OCI-LY1 (cell line): ENCODE results near the gene ZSCAN9.
A peak's percentile ranks its signal among the peaks of the same experiment; 100 is the strongest.

Experiments used
- H2AFZ ChIP-seq: fragments of 200-600 bp; sonication (generic), shearing (Covaris generic); 2 replicates; pipeline ENCODE4 v1.6.0; 2014; ENCODE audit warnings: antibody characterized with exemption, mild to moderate bottlenecking, low read length
- H3F3A ChIP-seq: fragments of 200-600 bp; sonication (generic), shearing (Covaris generic); 2 replicates; pipeline ENCODE4 v1.6.0; 2014; ENCODE audit warnings: mild to moderate bottlenecking, antibody characterized with exemption, low read length, moderate library complexity; ENCODE audit not compliant: insufficient read depth
- H3K27ac ChIP-seq: fragments of 200-600 bp; sonication (generic); 2 replicates; pipeline ENCODE4 v1.5.1; 2014; ENCODE audit warnings: low read length, mixed run types, mild to moderate bottlenecking, low read depth; ENCODE audit not compliant: poor library complexity, severe bottlenecking
- H3K27me3 ChIP-seq: fragments of 200-600 bp; sonication (generic); 2 replicates; pipeline ENCODE4 v1.6.0; 2014; ENCODE audit warnings: antibody characterized with exemption, mild to moderate bottlenecking, low read length, moderate library complexity; ENCODE audit not compliant: insufficient read depth
- H3K36me3 ChIP-seq: fragments of 200-600 bp; sonication (generic); 2 replicates; pipeline ENCODE4 v1.6.1; 2014; ENCODE audit warnings: mild to moderate bottlenecking, antibody characterized with exemption, low read length, moderate library complexity, mixed read lengths; ENCODE audit not compliant: insufficient read depth
- H3K4me1 ChIP-seq: fragments of 200-600 bp; sonication (generic); 2 replicates; pipeline ENCODE4 v1.5.1; 2014; ENCODE audit warnings: mild to moderate bottlenecking, low read length, moderate library complexity; ENCODE audit not compliant: insufficient read depth, severe bottlenecking
- H3K4me2 ChIP-seq: fragments of 200-600 bp; sonication (generic), shearing (Covaris generic); 2 replicates; pipeline ENCODE4 v1.6.1; 2014; ENCODE audit warnings: low read length
- H3K4me3 ChIP-seq: fragments of 200-600 bp; sonication (generic); 2 replicates; pipeline ENCODE4 v1.5.1; 2014; ENCODE audit warnings: low read length, low read depth, mild to moderate bottlenecking, mixed read lengths; ENCODE audit not compliant: poor library complexity, severe bottlenecking
- H3K79me2 ChIP-seq: fragments of 200-600 bp; shearing (Covaris generic); 2 replicates; pipeline ENCODE4 v1.6.1; 2016; ENCODE audit warnings: mixed run types, low read length, mixed read lengths; ENCODE audit not compliant: insufficient read depth
- H3K9ac ChIP-seq: fragments of 200-600 bp; sonication (generic), shearing (Covaris generic); 2 replicates; pipeline ENCODE4 v1.6.1; 2014; ENCODE audit warnings: mild to moderate bottlenecking, low read length, mixed read lengths
- H3K9me2 ChIP-seq: fragments of 200-600 bp; sonication (generic), shearing (Covaris generic); 2 replicates; pipeline ENCODE4 v1.6.1; 2014; ENCODE audit warnings: low read depth, mild to moderate bottlenecking, low read length, mixed read lengths
- H3K9me3 ChIP-seq: fragments of 200-600 bp; shearing (Covaris generic); 2 replicates; pipeline ENCODE4 v1.6.1; 2014; ENCODE audit warnings: low read length, mixed read lengths
- H4K20me1 ChIP-seq: fragments of 200-600 bp; sonication (generic), shearing (Covaris generic); 2 replicates; pipeline ENCODE4 v1.6.0; 2016; ENCODE audit warnings: mild to moderate bottlenecking, low read length; ENCODE audit not compliant: insufficient read depth
- EZH2 ChIP-seq: fragments of 200-600 bp; sonication (generic), shearing (Covaris generic); IDR thresholded peaks from 2 replicates; pipeline ENCODE4 v1.8.0; 2017; ENCODE audit warnings: borderline replicate concordance, mixed run types, mild to moderate bottlenecking, antibody characterized with exemption, low read length, moderate library complexity, mixed read lengths
- TF ChIP-seq, protein P1 (sequence below): fragments of 200-600 bp; sonication (generic), shearing (Covaris generic); IDR thresholded peaks from 2 replicates; pipeline ENCODE4 v1.5.1; 2017; ENCODE audit warnings: mild to moderate bottlenecking, antibody characterized with exemption, low read length, moderate library complexity, mixed read lengths

The ZSCAN9 gene

DNA sequence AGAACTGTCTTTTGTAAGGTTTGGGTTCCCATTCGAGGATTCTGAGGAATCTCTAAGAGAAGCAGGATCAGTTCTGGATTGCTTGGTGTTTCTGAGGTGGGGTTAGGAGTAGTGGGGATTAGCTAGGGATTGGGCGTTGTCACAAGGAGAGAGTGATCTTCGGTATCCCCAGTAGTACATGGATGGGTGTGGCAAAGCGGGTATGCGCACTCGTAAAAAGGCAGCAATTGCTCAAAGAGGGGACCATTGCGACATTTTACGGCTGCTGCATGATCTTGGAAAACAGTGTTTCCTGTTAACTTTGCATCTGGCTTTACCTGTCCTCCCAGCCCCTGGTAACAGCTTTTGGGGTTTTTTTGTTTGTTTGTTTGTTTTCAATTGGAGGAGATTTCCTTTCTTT is 9.7 kb upstream of the ZSCAN9 start:
- Histone ChIP-seq H3K27me3 (no peaks in the 10 kb centered on the region), H3K36me3 (no peaks in the 10 kb centered on the region), H3K4me1 (peaks cover 39% of the 10 kb centered on the region), H3F3A (no peaks in the 10 kb centered on the region), H3K9me2 (no peaks in the 10 kb centered on the region), H3K4me2 (no peak overlapping the region), H2AFZ (no peak overlapping the region), H3K4me3 (no peak overlapping the region), H3K9me3 (no peaks in the 10 kb centered on the region), H3K9ac (no peak overlapping the region), H3K27ac (no peak overlapping the region), H3K79me2 (no peaks in the 10 kb centered on the region), H4K20me1 (no peaks in the 10 kb centered on the region)
- TF ChIP-seq, protein P1, sequence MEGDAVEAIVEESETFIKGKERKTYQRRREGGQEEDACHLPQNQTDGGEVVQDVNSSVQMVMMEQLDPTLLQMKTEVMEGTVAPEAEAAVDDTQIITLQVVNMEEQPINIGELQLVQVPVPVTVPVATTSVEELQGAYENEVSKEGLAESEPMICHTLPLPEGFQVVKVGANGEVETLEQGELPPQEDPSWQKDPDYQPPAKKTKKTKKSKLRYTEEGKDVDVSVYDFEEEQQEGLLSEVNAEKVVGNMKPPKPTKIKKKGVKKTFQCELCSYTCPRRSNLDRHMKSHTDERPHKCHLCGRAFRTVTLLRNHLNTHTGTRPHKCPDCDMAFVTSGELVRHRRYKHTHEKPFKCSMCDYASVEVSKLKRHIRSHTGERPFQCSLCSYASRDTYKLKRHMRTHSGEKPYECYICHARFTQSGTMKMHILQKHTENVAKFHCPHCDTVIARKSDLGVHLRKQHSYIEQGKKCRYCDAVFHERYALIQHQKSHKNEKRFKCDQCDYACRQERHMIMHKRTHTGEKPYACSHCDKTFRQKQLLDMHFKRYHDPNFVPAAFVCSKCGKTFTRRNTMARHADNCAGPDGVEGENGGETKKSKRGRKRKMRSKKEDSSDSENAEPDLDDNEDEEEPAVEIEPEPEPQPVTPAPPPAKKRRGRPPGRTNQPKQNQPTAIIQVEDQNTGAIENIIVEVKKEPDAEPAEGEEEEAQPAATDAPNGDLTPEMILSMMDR: no peak
- no peak for TF ChIP-seq EZH2

DNA sequence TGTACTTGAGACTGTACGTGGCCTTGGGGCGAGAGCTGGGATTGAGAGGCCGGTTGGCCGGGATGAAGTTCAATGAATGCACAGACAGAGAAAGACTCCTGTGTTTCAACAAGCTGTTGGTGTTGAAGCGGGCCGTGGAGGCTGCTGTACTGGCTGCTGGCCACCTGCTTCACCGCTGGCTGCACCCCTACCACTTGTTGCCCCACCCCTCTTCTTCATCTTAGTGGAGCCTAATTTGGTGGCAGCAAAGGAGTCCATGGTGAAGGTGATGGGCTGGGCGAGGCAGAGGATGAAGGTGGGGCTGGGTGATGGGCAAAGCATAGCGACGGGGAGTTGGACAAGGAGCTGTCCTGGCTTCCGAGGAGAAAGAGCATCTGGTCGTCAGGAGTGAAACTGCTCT is 7.2 kb upstream of the ZSCAN9 start:
- H3F3A ChIP-seq: no peaks in the 10 kb centered on the region
- no peaks in the 10 kb centered on the region for H3K9me2 ChIP-seq
- no peak overlapping the region for H3K27ac ChIP-seq
- H3K9ac ChIP-seq: no peak overlapping the region
- H3K4me3 ChIP-seq: peak overlapping the region; percentile 66
- no peak for TF ChIP-seq EZH2
- TF ChIP-seq, protein P1: no peak
- no peaks in the 10 kb centered on the region for H3K36me3 ChIP-seq
- peak overlapping the region; percentile 75; the same call in 1 of the 2 replicates for H3K4me2 ChIP-seq
- no peaks in the 10 kb centered on the region for H3K79me2 ChIP-seq
- peaks cover 24% of the 10 kb centered on the region for H3K4me1 ChIP-seq
- H3K27me3 ChIP-seq: no peaks in the 10 kb centered on the region
- no peaks in the 10 kb centered on the region for H4K20me1 ChIP-seq
- H3K9me3 ChIP-seq: no peaks in the 10 kb centered on the region
- H2AFZ ChIP-seq: no peak overlapping the region

DNA sequence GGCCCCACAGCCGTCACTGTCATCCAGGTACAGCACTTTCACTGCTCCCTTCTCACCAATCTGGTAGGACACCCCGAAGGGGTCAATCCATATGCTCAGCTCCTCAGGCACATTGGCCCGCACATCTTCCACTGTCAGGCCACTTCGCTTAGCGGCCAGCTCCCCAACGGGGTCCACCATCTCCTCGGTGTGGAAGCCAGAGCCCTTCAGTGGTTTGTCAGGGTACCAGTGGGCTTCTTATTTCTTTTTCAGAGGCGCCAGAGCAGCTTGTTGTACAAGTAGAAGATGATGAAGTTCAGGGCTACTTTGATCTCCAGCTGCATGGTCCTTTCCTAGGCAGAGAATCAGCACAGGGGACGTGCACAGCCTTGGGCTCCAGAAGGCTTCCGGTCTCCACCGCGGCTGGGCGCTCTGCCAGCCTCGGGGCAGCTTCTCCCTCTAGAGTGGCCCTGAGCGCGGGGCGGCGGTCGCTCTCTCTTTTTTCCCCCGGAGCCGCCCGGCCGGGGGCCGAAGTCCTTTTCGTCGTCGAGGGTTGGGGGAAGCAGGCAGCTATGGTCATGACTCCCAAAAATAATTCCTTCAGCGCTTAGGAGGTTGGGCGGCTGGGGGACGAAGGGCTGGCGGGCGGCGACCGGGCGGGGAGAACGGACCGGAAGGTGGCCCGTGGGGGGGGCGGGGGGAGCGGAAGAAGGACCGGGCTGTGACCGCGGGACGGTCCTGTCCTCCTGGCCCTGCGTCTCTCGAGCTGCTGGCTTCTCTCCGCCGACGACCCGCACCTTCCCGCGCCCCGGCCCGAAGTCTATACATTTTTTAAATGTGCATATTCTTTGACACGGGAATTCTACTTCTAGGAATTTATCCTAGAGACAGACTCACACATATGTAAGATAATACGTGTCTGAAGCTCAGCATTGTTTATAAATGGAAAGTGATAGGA is 6.5 kb upstream of the ZSCAN9 start:
- H2AFZ ChIP-seq: peak overlapping the region; percentile 87; the same call in 1 of the 2 replicates
- H3K36me3 ChIP-seq: no peaks in the 10 kb centered on the region
- H3K4me3 ChIP-seq: peak overlapping the region; percentile 66
- H3K4me1 ChIP-seq: peaks cover 21% of the 10 kb centered on the region
- no peak overlapping the region for H3K27ac ChIP-seq
- TF ChIP-seq, protein P1: no peak
- no peak for TF ChIP-seq EZH2
- H3K79me2 ChIP-seq: no peaks in the 10 kb centered on the region
- no peaks in the 10 kb centered on the region for H4K20me1 ChIP-seq
- no peaks in the 10 kb centered on the region for H3K27me3 ChIP-seq
- no peaks in the 10 kb centered on the region for H3K9me2 ChIP-seq
- H3K9ac ChIP-seq: peak overlapping the region; percentile 66
- no peaks in the 10 kb centered on the region for H3F3A ChIP-seq
- no peaks in the 10 kb centered on the region for H3K9me3 ChIP-seq
- peak overlapping the region; percentile 75 for H3K4me2 ChIP-seq
